Choroid plexus epithelial cell (primary cell): ENCODE data around the gene CD300LB.
A peak's percentile ranks its signal among the peaks of the same experiment; 100 is the strongest.

Experiments used
- DNase-seq: peaks from one replicate; pipeline ENCODE4 v3.0.0-alpha.2; 2010; ENCODE audit warnings: low read depth
- H3K4me3 ChIP-seq: 2 replicates; pipeline ENCODE4 v1.5.1; 2011; ENCODE audit warnings: low read depth, mild to moderate bottlenecking, control low read depth, low read length, moderate library complexity
- CTCF ChIP-seq: conservative IDR thresholded peaks from 2 replicates; pipeline ENCODE4 v1.5.1; 2011; ENCODE audit warnings: low read depth, mild to moderate bottlenecking, control low read depth, inconsistent platforms, low read length, moderate library complexity

Gene CD300LB

GRCh38 chr17:74569020-74570003, 38.0 kb upstream of the CD300LB start:
- no peak for TF ChIP-seq CTCF
- no peak overlapping the region for H3K4me3 ChIP-seq
- DNase-seq, result peak; percentile 92

- no peak for DNase-seq
- no peak for TF ChIP-seq CTCF
- H3K4me3 ChIP-seq, result no peak overlapping the region
These were observed 37.0 kb upstream of the CD300LB start for GRCh38 chr17:74568106-74568873.

- DNase-seq, result no peak
- no peak for TF ChIP-seq CTCF
- no peak within 1 kb of the TSS for H3K4me3 ChIP-seq
These were observed 36.1 kb upstream of the CD300LB start, which contains the start of gene CD300H for GRCh38 chr17:74567397-74567796. Gene CD300H (minus strand): TSS chr17:74567509.

GRCh38 chr17:74566132-74566753, 35.0 kb upstream of the CD300LB start:
- H3K4me3 ChIP-seq, result no peak overlapping the region
- peak; percentile 50 for TF ChIP-seq CTCF
- DNase-seq, result peak; percentile 23

GRCh38 chr17:74565126-74565525, 33.9 kb upstream of the CD300LB start:
- no peak overlapping the region for H3K4me3 ChIP-seq
- no peak for DNase-seq
- no peak for TF ChIP-seq CTCF

GRCh38 chr17:74563358-74563757, 32.1 kb upstream of the CD300LB start:
- TF ChIP-seq CTCF, result no peak
- no peak for DNase-seq
- no peak overlapping the region for H3K4me3 ChIP-seq
